ENCODE measurements around the gene SARS2.
A peak's percentile ranks its signal among the peaks of the same experiment; 100 is the strongest.

Gene SARS2

DNA sequence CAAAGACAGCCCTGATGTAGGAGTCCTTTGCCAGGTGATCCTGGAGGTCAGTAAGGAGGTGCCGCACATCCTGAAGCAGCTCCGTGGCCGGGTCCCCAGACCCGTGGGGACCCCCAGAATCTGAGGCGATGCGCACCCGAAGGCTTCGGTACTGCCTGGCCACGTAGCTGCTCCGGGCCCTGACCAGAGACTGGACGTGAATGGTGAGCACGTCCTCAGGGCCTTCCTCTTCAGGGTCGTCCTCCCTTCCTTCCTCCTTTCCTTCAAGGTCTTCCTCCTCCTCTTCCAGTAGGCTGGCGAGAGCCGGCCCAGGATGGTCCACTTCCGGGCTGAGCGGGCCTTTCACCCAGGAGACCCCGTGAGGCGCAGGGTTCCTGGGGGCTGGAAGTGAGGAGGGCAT is 60.0 kb downstream of the SARS2 start:
- Histone ChIP-seq H3K4me1 (ENCODE audit: control insufficient read depth, low read length) (peaks cover 53% of the 10 kb centered on the region), H3K4me2 (ENCODE audit: low read length) (peak overlapping the region; percentile 100), H3F3A (ENCODE audit: control insufficient read depth, insufficient read depth) (peaks cover 29% of the 10 kb centered on the region), H4K20me1 (ENCODE audit: control insufficient read depth, insufficient read depth, low read depth, low read length) (no peaks in the 10 kb centered on the region), H3K4me3 (ENCODE audit: low read length) (peak overlapping the region; percentile 97), H3K36me3 (ENCODE audit: control insufficient read depth, low read length) (peaks cover 30% of the 10 kb centered on the region), H3K27ac (ENCODE audit: low read depth, low read length) (no peak overlapping the region), H3K79me2 (ENCODE audit: control insufficient read depth, low read length) (peaks cover 24% of the 10 kb centered on the region), H3K9me3 (ENCODE audit: control insufficient read depth, insufficient read depth, low read length) (no peaks in the 10 kb centered on the region), H3K27me3 (ENCODE audit: control insufficient read depth, low read length) (no peaks in the 10 kb centered on the region), H3K9me2 (replicated peaks; ENCODE audit: control insufficient read depth, low read length) (no peaks in the 10 kb centered on the region)
- TF ChIP-seq, protein P1, sequence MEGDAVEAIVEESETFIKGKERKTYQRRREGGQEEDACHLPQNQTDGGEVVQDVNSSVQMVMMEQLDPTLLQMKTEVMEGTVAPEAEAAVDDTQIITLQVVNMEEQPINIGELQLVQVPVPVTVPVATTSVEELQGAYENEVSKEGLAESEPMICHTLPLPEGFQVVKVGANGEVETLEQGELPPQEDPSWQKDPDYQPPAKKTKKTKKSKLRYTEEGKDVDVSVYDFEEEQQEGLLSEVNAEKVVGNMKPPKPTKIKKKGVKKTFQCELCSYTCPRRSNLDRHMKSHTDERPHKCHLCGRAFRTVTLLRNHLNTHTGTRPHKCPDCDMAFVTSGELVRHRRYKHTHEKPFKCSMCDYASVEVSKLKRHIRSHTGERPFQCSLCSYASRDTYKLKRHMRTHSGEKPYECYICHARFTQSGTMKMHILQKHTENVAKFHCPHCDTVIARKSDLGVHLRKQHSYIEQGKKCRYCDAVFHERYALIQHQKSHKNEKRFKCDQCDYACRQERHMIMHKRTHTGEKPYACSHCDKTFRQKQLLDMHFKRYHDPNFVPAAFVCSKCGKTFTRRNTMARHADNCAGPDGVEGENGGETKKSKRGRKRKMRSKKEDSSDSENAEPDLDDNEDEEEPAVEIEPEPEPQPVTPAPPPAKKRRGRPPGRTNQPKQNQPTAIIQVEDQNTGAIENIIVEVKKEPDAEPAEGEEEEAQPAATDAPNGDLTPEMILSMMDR (IDR thresholded peaks at IDR 0.05; ENCODE audit: low read depth, low read length, poor library complexity, severe bottlenecking) = no peak
- no peak for TF ChIP-seq EZH2phosphoT487 (IDR thresholded peaks at IDR 0.05; ENCODE audit: borderline replicate concordance, low read length)

DNA sequence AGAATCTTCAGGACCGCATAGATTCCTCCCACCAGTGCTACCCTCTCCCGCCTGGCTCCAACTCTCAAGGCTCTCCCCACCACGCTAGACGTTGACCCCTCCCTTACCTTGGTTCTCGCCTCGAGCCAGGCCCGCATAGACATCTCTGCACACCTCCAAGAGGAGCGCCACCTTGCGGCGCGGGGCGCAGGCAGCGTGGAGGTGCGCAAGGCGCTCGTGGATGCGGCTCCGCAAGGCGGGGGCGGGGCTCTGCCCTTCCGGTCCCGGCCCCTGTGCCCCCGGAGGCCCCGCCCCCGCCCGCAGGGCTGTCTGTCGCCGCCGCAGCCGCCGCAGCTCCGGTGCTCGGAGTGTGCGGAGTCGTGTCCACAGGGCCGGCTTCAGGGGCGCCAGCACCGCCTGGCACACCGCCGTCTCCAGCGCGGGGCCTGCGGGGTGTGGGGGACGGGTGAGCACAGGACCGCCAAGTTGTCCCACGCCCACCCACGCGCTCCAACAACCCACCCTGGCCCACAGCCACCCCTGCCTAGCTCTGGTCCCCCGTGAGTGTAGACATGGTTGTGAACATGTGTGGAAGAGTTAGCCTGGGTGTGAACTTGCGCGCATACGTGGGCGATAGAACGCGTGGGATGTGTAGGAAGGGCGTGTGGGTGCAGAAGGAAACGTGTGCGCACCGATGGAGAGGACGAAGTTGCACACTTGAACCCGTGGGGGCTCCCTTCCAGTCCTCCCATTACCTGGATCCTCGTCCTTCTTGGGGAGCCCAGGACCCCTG is 60.5 kb downstream of the SARS2 start:
- Histone ChIP-seq H3K27me3 (ENCODE audit: control insufficient read depth, low read length) (no peaks in the 10 kb centered on the region), H3K9me3 (ENCODE audit: control insufficient read depth, insufficient read depth, low read length) (no peaks in the 10 kb centered on the region), H3K4me2 (ENCODE audit: low read length) (peak overlapping the region; percentile 100), H3K36me3 (ENCODE audit: control insufficient read depth, low read length) (peaks cover 30% of the 10 kb centered on the region), H3K4me3 (ENCODE audit: low read length) (peak overlapping the region; percentile 97), H3K27ac (ENCODE audit: low read depth, low read length) (peak overlapping the region; percentile 78), H4K20me1 (ENCODE audit: control insufficient read depth, insufficient read depth, low read depth, low read length) (no peaks in the 10 kb centered on the region), H3K79me2 (ENCODE audit: control insufficient read depth, low read length) (peaks cover 24% of the 10 kb centered on the region), H3K4me1 (ENCODE audit: control insufficient read depth, low read length) (peaks cover 59% of the 10 kb centered on the region), H3F3A (ENCODE audit: control insufficient read depth, insufficient read depth) (peaks cover 34% of the 10 kb centered on the region), H3K9me2 (replicated peaks; ENCODE audit: control insufficient read depth, low read length) (no peaks in the 10 kb centered on the region)
- TF ChIP-seq EZH2phosphoT487 (IDR thresholded peaks at IDR 0.05; ENCODE audit: borderline replicate concordance, low read length) = no peak
- TF ChIP-seq, protein P1 (IDR thresholded peaks at IDR 0.05; ENCODE audit: low read depth, low read length, poor library complexity, severe bottlenecking) = peak; percentile 95

DNA sequence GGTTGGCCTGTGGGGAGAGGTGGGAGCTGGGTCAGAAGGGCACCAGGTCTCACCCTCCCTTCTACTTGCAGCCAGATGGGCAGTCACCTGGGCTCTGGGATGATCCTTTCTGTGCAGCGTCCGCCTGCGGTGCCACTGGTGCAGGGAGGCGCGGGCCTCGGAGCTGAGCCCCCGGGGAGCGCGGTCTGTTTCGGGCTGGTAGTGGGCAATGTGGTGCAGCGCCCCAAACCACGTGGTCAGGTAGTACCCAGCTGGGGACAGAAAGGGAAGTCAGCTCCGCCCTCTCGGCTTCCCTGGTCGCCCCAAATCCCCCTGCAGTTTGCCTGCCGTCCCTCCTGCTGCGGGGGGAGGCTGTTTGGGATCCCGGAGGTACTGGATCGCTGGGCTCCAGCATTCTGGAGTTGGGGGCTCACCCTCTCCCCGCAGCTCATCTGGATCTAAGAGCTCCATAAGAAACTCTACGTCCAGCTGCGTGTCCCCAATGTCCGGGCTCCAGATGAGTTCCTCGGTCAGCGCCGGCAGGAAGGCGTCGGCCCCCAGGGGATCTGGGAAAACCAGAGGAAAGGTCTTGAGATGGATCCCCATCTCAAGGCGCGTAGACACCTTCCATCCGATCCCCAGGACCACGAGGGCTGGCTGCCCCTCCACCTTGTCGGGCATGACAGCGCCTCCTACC is 61.3 kb downstream of the SARS2 start:
- H3K9me3 ChIP-seq (ENCODE audit: control insufficient read depth, insufficient read depth, low read length) = no peaks in the 10 kb centered on the region
- H4K20me1 ChIP-seq (ENCODE audit: control insufficient read depth, insufficient read depth, low read depth, low read length) = no peaks in the 10 kb centered on the region
- TF ChIP-seq, protein P1 (IDR thresholded peaks at IDR 0.05; ENCODE audit: low read depth, low read length, poor library complexity, severe bottlenecking) = no peak
- TF ChIP-seq EZH2phosphoT487 (IDR thresholded peaks at IDR 0.05; ENCODE audit: borderline replicate concordance, low read length) = no peak
- H3K4me3 ChIP-seq (ENCODE audit: low read length) = peak overlapping the region; percentile 97
- peak overlapping the region; percentile 100 for H3K4me2 ChIP-seq (ENCODE audit: low read length)
- H3K9me2 ChIP-seq (replicated peaks; ENCODE audit: control insufficient read depth, low read length) = no peaks in the 10 kb centered on the region
- peaks cover 66% of the 10 kb centered on the region for H3K4me1 ChIP-seq (ENCODE audit: control insufficient read depth, low read length)
- H3K27ac ChIP-seq (ENCODE audit: low read depth, low read length) = peak overlapping the region; percentile 78
- peaks cover 41% of the 10 kb centered on the region for H3F3A ChIP-seq (ENCODE audit: control insufficient read depth, insufficient read depth)
- peaks cover 30% of the 10 kb centered on the region for H3K36me3 ChIP-seq (ENCODE audit: control insufficient read depth, low read length)
- no peaks in the 10 kb centered on the region for H3K27me3 ChIP-seq (ENCODE audit: control insufficient read depth, low read length)
- H3K79me2 ChIP-seq (ENCODE audit: control insufficient read depth, low read length) = peaks cover 24% of the 10 kb centered on the region
